HL-60 (cell line): ENCODE results near the gene RASD2.

Experiments used
- GABPA ChIP-seq: IDR thresholded peaks from 2 replicates; pipeline ENCODE4 v1.6.1; 2012; ENCODE audit warnings: low read depth
- POLR2AphosphoS5 ChIP-seq: IDR thresholded peaks from 2 replicates; pipeline ENCODE4 v1.6.1; 2012; ENCODE audit warnings: low read depth
- TF ChIP-seq, protein P1 (sequence below): IDR thresholded peaks from one replicate; pipeline ENCODE4 v1.5.1; 2011; ENCODE audit warnings: low read length, control low read depth, inconsistent platforms; ENCODE audit not compliant: insufficient read depth
- TF ChIP-seq, protein P2 (sequence below): IDR thresholded peaks from 2 replicates; pipeline ENCODE4 v1.6.1; 2012; ENCODE audit warnings: low read depth; ENCODE audit not compliant: insufficient replicate concordance

DNA sequence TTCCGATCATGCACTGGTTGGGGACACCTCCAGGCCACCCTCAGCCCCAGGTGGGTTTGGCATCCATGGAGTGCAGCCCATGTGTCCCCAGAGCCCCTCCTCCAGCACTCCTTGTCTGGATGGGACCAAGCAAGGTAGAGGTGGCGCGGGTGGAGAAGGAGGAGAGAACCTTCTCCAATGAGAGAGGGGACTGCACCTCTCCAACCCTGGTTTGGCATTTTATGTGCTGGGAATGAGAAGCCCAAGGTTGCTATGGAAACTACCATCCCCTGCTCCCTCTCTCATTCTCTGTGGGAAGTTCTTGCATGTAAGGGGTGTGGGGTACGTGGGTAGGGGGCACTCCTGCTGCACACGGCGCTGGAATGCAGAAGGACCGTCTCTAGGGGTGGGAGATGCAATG lies 21.8 kb upstream of the RASD2 start:
- TF ChIP-seq, protein P1, sequence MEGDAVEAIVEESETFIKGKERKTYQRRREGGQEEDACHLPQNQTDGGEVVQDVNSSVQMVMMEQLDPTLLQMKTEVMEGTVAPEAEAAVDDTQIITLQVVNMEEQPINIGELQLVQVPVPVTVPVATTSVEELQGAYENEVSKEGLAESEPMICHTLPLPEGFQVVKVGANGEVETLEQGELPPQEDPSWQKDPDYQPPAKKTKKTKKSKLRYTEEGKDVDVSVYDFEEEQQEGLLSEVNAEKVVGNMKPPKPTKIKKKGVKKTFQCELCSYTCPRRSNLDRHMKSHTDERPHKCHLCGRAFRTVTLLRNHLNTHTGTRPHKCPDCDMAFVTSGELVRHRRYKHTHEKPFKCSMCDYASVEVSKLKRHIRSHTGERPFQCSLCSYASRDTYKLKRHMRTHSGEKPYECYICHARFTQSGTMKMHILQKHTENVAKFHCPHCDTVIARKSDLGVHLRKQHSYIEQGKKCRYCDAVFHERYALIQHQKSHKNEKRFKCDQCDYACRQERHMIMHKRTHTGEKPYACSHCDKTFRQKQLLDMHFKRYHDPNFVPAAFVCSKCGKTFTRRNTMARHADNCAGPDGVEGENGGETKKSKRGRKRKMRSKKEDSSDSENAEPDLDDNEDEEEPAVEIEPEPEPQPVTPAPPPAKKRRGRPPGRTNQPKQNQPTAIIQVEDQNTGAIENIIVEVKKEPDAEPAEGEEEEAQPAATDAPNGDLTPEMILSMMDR: no peak
- TF ChIP-seq POLR2AphosphoS5: no peak
- no peak for TF ChIP-seq GABPA
- TF ChIP-seq, protein P2, sequence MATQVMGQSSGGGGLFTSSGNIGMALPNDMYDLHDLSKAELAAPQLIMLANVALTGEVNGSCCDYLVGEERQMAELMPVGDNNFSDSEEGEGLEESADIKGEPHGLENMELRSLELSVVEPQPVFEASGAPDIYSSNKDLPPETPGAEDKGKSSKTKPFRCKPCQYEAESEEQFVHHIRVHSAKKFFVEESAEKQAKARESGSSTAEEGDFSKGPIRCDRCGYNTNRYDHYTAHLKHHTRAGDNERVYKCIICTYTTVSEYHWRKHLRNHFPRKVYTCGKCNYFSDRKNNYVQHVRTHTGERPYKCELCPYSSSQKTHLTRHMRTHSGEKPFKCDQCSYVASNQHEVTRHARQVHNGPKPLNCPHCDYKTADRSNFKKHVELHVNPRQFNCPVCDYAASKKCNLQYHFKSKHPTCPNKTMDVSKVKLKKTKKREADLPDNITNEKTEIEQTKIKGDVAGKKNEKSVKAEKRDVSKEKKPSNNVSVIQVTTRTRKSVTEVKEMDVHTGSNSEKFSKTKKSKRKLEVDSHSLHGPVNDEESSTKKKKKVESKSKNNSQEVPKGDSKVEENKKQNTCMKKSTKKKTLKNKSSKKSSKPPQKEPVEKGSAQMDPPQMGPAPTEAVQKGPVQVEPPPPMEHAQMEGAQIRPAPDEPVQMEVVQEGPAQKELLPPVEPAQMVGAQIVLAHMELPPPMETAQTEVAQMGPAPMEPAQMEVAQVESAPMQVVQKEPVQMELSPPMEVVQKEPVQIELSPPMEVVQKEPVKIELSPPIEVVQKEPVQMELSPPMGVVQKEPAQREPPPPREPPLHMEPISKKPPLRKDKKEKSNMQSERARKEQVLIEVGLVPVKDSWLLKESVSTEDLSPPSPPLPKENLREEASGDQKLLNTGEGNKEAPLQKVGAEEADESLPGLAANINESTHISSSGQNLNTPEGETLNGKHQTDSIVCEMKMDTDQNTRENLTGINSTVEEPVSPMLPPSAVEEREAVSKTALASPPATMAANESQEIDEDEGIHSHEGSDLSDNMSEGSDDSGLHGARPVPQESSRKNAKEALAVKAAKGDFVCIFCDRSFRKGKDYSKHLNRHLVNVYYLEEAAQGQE: no peak
